ENCODE measurements around the gene ASH1L. TPM values are rescaled to one million over a fixed set of nuclear protein-coding genes. Genes with fewer than 3 reads are reported as not detected.
"Not testable (repeated sequence)": the region's sequence is repeated elsewhere in the genome, so short reads cannot be mapped to it uniquely, and the experiment has no call there.

ASH1L gene
- total RNA-seq, 1 donor from 2014 or later, result 51.5 TPM

GRCh38 chr1:155522069-155522468 lies 40.5 kb downstream of the ASH1L start:
- no peak overlapping the region for H3K27ac Mint-ChIP-seq (ENCODE audit: unreplicated experiment)
- H3K4me3 Mint-ChIP-seq (ENCODE audit: unreplicated experiment), result no peak overlapping the region
- no peak for DNase-seq (ENCODE audit: extremely low spot score, unreplicated experiment)
- H3K27me3 Mint-ChIP-seq (ENCODE audit: unreplicated experiment), result no peaks in the 10 kb centered on the region
- H3K36me3 Mint-ChIP-seq (ENCODE audit: unreplicated experiment), result peaks cover 14% of the 10 kb centered on the region
- no peaks in the 10 kb centered on the region for H3K9me3 Mint-ChIP-seq (ENCODE audit: unreplicated experiment)
- TF ChIP-seq, protein P1, sequence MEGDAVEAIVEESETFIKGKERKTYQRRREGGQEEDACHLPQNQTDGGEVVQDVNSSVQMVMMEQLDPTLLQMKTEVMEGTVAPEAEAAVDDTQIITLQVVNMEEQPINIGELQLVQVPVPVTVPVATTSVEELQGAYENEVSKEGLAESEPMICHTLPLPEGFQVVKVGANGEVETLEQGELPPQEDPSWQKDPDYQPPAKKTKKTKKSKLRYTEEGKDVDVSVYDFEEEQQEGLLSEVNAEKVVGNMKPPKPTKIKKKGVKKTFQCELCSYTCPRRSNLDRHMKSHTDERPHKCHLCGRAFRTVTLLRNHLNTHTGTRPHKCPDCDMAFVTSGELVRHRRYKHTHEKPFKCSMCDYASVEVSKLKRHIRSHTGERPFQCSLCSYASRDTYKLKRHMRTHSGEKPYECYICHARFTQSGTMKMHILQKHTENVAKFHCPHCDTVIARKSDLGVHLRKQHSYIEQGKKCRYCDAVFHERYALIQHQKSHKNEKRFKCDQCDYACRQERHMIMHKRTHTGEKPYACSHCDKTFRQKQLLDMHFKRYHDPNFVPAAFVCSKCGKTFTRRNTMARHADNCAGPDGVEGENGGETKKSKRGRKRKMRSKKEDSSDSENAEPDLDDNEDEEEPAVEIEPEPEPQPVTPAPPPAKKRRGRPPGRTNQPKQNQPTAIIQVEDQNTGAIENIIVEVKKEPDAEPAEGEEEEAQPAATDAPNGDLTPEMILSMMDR (IDR thresholded peaks at IDR 0.05), result no peak
- peaks cover 3% of the 10 kb centered on the region for H3K4me1 Mint-ChIP-seq (ENCODE audit: unreplicated experiment)

- DNase-seq (ENCODE audit: extremely low spot score, unreplicated experiment), result no peak
- H3K4me3 Mint-ChIP-seq (ENCODE audit: unreplicated experiment), result no peak overlapping the region
- TF ChIP-seq, protein P1 (IDR thresholded peaks at IDR 0.05), result no peak
- peaks cover 17% of the 10 kb centered on the region for H3K36me3 Mint-ChIP-seq (ENCODE audit: unreplicated experiment)
- H3K27me3 Mint-ChIP-seq (ENCODE audit: unreplicated experiment), result no peaks in the 10 kb centered on the region
- H3K9me3 Mint-ChIP-seq (ENCODE audit: unreplicated experiment), result no peaks in the 10 kb centered on the region
- H3K27ac Mint-ChIP-seq (ENCODE audit: unreplicated experiment), result no peak overlapping the region
- H3K4me1 Mint-ChIP-seq (ENCODE audit: unreplicated experiment), result peaks cover 6% of the 10 kb centered on the region
Observed at GRCh38 chr1:155518484-155518883, 44.1 kb downstream of the ASH1L start.

- TF ChIP-seq, protein P1 (IDR thresholded peaks at IDR 0.05), result no peak
- Mint-ChIP-seq H3K4me1 (ENCODE audit: unreplicated experiment) (peaks cover 7% of the 10 kb centered on the region), H3K27me3 (ENCODE audit: unreplicated experiment) (no peaks in the 10 kb centered on the region), H3K9me3 (ENCODE audit: unreplicated experiment) (no peaks in the 10 kb centered on the region), H3K27ac (ENCODE audit: unreplicated experiment) (no peak overlapping the region), H3K36me3 (ENCODE audit: unreplicated experiment) (peaks cover 10% of the 10 kb centered on the region), H3K4me3 (ENCODE audit: unreplicated experiment) (no peak overlapping the region)
- DNase-seq (ENCODE audit: extremely low spot score, unreplicated experiment), result no peak
Observed at GRCh38 chr1:155514582-155515187, 47.9 kb downstream of the ASH1L start.

DNA sequence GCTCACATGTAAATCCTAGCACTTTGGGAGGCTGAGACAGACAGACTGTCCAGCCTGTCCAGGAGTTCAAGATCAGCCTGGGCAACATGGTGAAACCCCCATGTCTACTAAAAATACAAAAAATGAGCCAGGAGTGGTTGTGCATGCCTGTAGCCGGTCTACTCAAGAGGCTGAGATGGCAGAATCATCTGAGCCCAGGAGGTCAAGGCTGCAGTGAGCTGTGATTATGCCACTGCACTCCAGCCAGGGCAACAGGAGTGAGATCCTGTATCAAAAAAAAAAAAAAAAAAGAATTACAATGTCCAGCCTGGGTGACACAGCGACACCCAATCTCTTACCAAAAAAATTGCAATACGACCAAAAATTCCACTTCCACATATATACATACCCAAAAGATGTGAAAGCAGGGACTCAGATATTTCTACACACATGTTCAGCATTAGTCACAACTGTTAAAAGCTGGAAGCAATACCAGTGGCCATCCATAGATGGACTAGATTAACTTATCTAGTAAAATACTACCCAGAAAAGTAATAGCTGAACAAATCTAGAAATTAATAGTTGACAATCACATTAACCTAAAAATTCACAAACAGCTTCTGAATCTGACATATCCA lies 49.2 kb downstream of the ASH1L start:
- DNase-seq (ENCODE audit: extremely low spot score, unreplicated experiment), result no peak
- Mint-ChIP-seq H3K9me3 (ENCODE audit: unreplicated experiment) (no peaks in the 10 kb centered on the region), H3K27me3 (ENCODE audit: unreplicated experiment) (no peaks in the 10 kb centered on the region), H3K27ac (ENCODE audit: unreplicated experiment) (no peak overlapping the region), H3K4me3 (ENCODE audit: unreplicated experiment) (no peak overlapping the region), H3K36me3 (ENCODE audit: unreplicated experiment) (peaks cover 7% of the 10 kb centered on the region), H3K4me1 (ENCODE audit: unreplicated experiment) (peaks cover 7% of the 10 kb centered on the region)
- TF ChIP-seq, protein P1 (IDR thresholded peaks at IDR 0.05), result no peak

- H3K27ac Mint-ChIP-seq (ENCODE audit: unreplicated experiment); H3K4me3 Mint-ChIP-seq (ENCODE audit: unreplicated experiment); DNase-seq (ENCODE audit: extremely low spot score, unreplicated experiment); H3K27me3 Mint-ChIP-seq (ENCODE audit: unreplicated experiment); H3K36me3 Mint-ChIP-seq (ENCODE audit: unreplicated experiment); H3K9me3 Mint-ChIP-seq (ENCODE audit: unreplicated experiment): not testable (repeated sequence)
- peaks cover 17% of the 10 kb centered on the region for H3K4me1 Mint-ChIP-seq (ENCODE audit: unreplicated experiment)
Observed at GRCh38 chr1:155511385-155511784, 51.2 kb downstream of the ASH1L start.

Data from osteocyte (in vitro differentiated cells).